ENCODE results near the gene ALDH4A1.
A peak's percentile ranks its signal among the peaks of the same experiment; 100 is the strongest.
"Not testable (repeated sequence)": the region's sequence is repeated elsewhere in the genome, so short reads cannot be mapped to it uniquely, and the experiment has no call there.

Gene ALDH4A1

DNA sequence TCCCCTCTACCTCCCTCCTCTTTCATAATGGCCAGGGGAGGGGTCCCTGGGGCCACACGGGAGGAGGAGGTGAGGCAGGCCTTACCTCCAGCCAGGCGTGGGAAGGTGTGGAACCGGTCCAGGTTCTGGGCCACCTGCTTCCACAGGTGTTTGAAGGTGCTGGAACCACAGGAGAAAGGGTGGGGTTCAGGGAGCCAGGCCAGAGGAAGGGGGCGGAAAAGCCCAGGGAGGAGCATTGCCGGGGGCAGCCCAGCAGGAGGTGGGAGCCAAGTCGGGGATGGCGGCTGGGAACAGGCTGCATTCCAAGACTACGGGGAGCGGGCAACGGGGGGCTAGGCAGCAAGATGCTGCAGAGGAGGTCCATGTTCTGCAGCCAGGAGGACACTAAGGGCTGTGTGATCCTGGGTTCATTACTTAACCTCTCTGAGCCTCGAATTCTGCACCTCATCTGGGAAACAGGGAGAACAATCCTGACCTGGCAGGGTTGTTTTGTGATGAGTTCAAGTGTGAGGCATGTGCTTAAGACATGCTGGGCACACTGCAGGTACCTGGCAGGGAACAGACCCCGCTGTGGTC, 23.1 kb downstream of the ALDH4A1 start:
- no peak for DNase-seq (ENCODE audit: low read depth in 2 of 2)

- no peak for DNase-seq (ENCODE audit: low read depth in 2 of 2)
Measured at GRCh38 chr1:18878538-18879214, 23.7 kb downstream of the ALDH4A1 start.

DNA sequence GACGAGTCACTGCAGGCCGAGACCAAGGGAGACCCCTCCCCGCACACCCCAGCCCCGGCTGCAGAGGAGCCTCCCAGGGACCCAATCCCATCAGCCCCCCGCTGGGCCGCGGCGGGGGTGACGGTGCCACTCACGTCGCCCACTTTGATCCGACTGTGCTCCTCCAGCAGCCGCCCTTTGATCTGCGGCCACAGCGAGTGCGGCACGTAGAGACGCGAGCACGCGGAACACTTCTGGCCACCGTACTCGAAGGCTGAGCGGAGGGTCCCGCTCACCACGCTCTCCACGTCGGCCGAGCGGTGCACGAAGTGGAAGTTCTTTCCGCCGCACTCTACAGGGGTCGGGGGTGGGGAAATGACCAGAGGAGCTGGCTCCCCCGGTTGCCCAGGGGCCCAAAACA, 25.1 kb downstream of the ALDH4A1 start:
- DNase-seq (ENCODE audit: low read depth in 2 of 2), result no peak

- DNase-seq (ENCODE audit: low read depth in 2 of 2), result no peak
Measured at GRCh38 chr1:18876210-18876609, 26.1 kb downstream of the ALDH4A1 start.

- no peak for DNase-seq (ENCODE audit: low read depth in 2 of 2)
Measured at GRCh38 chr1:18875796-18876128, 26.6 kb downstream of the ALDH4A1 start.

- peak; percentile 69 to 73 for DNase-seq (ENCODE audit: low read depth in 2 of 2)
Measured at GRCh38 chr1:18875107-18875795, 27.1 kb downstream of the ALDH4A1 start.

DNA sequence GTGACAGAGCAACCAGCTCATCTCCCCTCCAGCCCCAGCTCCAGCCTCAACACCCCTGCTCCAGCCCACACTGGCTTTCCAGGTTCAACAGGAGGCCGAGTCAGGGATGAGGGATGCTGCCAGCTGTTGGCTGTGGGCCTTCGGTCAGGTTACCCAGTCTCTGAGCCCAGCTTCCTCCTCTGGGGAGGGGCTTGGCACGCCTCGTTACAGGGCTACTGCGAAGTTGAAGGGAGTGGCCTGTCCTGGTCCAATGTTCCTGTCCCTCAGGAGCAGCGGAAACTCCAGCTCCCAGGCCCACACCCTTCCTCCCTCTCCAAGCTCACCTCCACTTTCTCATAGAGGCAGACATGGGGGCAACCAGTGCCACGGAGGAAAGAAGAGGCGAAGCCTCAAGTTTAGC, 27.8 kb downstream of the ALDH4A1 start:
- no peak for DNase-seq (ENCODE audit: low read depth in 2 of 2)

GRCh38 chr1:18874036-18874435, 28.3 kb downstream of the ALDH4A1 start:
- DNase-seq (ENCODE audit: low read depth in 2 of 2), result no peak

GRCh38 chr1:18872071-18872611, 30.2 kb downstream of the ALDH4A1 start:
- no peak for DNase-seq (ENCODE audit: low read depth in 2 of 2)

DNA sequence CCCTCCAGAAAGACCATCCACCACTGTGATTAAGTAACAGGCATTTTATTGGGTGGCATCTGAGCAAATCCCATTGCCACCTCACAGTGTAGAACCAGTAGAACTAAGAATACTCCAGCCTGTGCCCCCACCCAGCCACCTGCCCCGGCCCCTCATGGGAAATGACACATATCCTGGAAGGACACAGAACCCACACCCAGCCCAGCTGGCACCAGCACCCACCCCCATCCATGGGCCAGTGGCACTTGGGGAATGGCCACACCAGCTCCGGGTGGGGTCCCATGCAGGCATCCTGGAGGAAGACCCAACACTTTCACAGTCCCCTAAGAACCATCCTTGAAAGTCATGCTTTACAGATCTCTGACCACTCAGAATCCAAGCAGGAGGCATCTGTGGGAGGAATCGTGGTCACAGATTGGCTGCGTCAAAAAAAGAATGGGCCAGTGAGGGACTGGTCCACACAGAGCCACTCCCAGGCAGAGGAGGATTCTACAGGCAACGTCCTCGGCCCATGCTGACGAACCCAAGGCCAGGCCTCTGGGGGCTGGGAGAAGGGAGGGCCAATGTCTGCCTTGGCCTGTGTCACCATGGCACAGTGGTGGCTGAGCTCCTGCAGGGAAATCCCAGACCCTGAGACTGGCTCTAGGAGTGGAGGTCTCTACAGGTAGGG, 30.8 kb downstream of the ALDH4A1 start:
- DNase-seq (ENCODE audit: low read depth in 2 of 2), result no peak

DNA sequence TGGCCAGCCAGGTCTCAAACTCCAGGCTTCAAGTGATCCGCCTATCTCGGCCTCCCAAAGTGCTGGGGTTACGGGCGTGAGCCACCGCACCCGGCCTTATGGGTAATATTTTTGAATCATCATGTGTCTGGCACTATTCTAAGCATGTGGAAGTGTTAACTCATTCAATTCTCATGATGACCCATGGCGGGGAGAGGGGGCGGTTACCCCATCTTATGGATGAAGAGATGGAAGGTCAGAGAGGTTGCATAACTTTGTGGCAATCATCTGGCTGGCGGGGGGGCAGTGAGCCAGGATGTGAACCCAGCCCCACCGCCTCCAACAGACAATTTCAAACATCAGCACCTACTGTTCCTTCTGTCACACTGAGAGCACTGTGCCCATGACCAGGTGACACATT, 31.4 kb downstream of the ALDH4A1 start:
- no peak for DNase-seq (ENCODE audit: low read depth in 2 of 2)

GRCh38 chr1:18870595-18870865, 31.8 kb downstream of the ALDH4A1 start:
- DNase-seq (ENCODE audit: low read depth in 2 of 2), result not testable (repeated sequence)

DNA sequence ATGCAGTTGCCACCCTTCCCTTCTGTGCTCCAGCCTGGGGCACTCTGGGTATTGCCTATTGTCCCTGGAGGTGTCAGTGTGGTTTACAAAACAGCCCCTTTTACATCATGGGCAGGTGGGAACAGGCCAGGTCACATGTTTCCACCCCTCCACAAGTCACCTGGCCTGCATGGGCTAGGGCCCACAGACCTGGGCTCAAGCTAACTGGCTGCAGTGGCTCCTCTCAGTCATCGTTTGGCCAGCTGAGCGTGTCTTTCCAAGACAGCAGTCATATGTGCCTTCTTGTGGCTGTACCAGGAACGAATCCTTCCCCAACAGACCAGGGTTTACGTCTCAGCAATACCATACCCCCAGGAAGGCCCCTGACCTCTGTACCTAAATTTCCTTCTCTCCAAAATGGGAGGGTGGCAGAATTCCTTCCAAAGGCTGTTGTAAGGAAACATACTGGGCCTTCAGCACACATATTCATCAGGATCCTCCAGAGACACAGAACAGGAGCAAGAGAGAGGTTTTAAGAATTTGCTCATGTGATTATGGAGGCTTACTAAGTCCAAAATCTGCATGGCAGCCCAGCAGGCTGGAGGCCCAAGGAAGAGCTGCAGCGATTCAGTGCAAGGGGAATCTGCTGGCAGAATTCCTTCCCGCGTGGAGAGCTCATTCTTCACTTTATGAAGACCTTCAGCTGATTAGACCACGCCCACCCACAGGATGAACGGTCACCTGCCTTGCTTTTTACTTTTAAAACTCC, 32.3 kb downstream of the ALDH4A1 start:
- no peak for DNase-seq (ENCODE audit: low read depth in 2 of 2)

GRCh38 chr1:18868801-18869424, 33.4 kb downstream of the ALDH4A1 start:
- no peak for DNase-seq (ENCODE audit: low read depth in 2 of 2)

GRCh38 chr1:18868354-18868753, 34.0 kb downstream of the ALDH4A1 start:
- DNase-seq (ENCODE audit: low read depth in 2 of 2), result no peak

- DNase-seq (ENCODE audit: low read depth in 2 of 2), result no peak
Measured at GRCh38 chr1:18866846-18867245, 35.5 kb downstream of the ALDH4A1 start.

DNA sequence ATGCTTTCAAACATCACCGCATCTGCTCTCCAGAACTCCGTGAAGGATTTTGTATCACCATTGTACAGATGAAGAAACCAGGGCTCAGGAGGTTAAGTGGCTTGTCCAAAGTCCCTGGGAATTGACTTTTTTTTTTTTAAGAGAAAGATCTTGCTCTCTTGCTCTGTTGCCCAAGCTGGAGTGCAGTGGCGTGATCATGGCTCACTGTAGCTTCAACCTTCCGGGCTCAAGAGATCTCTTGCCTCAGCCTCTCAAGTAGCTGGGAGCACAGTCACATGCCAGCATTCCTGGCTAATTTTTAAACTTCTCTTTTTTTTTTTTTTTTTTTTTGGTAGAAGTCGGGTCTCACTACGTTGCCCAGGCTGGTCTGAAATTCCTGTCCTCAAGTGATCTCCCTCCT, 36.0 kb downstream of the ALDH4A1 start:
- DNase-seq (ENCODE audit: low read depth in 2 of 2), result no peak

DNA sequence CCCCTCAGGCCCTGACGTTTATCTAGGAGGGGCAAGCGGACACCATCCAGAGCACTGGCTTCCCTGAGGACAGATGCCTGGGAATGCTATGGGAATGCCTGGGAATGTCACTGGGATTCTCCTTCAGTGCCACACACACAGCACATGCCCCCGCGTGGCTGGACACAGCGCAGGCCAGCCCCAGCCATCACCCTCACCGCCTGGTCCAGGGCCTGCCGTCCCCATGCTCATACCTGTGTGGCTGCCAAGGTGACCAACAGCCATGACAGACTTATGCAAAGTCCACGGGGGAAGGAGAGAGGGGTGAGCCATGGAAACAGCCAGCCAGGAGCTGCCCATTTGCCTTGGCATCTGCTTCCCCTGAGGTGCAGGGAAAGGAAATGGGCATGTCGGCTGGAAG, 37.2 kb downstream of the ALDH4A1 start:
- no peak for DNase-seq (ENCODE audit: low read depth in 2 of 2)

DNA sequence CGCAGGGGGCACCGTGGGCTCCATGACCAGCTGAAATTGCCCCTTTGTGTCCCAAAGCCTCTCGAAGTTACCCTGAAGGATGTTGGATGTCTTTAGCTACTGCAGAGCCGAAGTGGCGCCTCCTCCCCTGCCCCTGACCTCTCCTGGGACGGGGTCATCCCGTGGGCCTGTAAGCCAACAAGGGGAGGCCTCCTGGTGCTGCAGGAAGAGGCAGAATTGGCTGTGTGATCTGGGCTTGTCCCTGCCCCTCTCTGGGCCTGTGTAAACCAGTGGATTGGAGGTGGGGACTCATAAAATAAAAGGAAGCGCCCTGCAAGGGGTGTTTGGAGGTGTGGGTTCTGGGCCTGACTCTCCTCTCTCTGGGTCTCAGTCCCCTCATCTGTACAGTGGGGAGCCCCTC, 40.8 kb downstream of the ALDH4A1 start:
- no peak for DNase-seq (ENCODE audit: low read depth in 2 of 2)

- no peak for DNase-seq (ENCODE audit: low read depth in 2 of 2)
Measured at GRCh38 chr1:18861082-18861481, 41.3 kb downstream of the ALDH4A1 start.

DNA sequence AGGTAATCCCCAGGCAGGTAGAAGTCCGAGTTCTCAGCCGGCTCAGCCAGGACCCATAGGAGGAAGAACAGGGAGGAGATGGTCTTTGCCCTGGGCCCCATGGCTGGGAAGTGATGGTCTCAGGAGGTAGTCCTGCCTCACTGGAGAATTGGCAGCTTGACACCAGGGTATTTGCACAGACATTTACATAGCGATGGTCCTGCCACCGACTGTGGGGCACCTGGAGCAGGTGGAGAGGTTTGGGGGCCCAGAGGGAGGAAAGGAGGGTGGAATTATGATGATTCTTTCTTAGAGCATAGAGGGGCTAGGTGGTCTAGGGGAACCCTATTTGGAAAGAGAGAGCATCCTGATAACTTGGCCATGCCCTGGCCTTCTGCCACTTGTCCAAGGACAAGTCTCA, 42.8 kb downstream of the ALDH4A1 start, which contains the start of gene TAS1R2:
TAS1R2 (minus strand) TSS at position 101 of the 400 bp plus-strand sequence; CDS start at position 101, 0 bp downstream.
- no peak for DNase-seq (ENCODE audit: low read depth in 2 of 2)
